T-cell (primary cell): ENCODE measurements around the gene GABRG3. TPM values are rescaled to one million over a fixed set of nuclear protein-coding genes. Genes with fewer than 3 reads are reported as not detected.

Experiments
- ATAC-seq, 4 experiments: fragments of 200-7000 bp in 3 of 4; fragments of 150-1000 bp in 1 of 4; cut with Tn5 transposase; replicated peaks in 1 of 4; 1 replicate in 3 of 4; 2 replicates in 1 of 4; pipeline ENCODE4 v1.10.0; 2021; ENCODE audit warnings: moderate library complexity in 3 of 4, mild to moderate bottlenecking in 2 of 4, moderate number of reproducible peaks in 1 of 4
- CTCF ChIA-PET, 2 donors: fragments of 300-600 bp; sonication (Branson Sonifier 250); formaldehyde crosslinking; loops; one replicate each; lab custom pipeline; 2022; ENCODE audit warnings: antibody characterized with exemption in 2 of 2; lab: Charles Lee
- POLR2A ChIA-PET, 2 donors: fragments of 300-600 bp; sonication (Branson Sonifier 250); formaldehyde crosslinking; loops; one replicate each; lab custom pipeline; 2022; ENCODE audit warnings: antibody characterized with exemption in 2 of 2; lab: Charles Lee
- DNase-seq, 35 experiments: peaks; one replicate each; pipeline versions ENCODE4 v3.0.0 to v3.0.0-alpha.2; 2013 to 2023
- H3K27ac ChIP-seq: one replicate; pipeline ENCODE4 v1.5.1; 2013; ENCODE audit warnings: low read length
- H3K27me3 ChIP-seq, 2 experiments: replicated peaks in 1 of 2; 1 replicate in 1 of 2; 2 replicates in 1 of 2; pipeline versions ENCODE4 v1.6.1 to v1.7.0; 2013; ENCODE audit warnings: low read length in 1 of 2, mixed read lengths in 1 of 2; ENCODE audit not compliant: control insufficient read depth in 2 of 2, insufficient read depth in 2 of 2; ENCODE audit errors: extremely low read depth in 1 of 2
- H3K36me3 ChIP-seq, 2 donors: 1 replicate in 1 of 2; 2 replicates in 1 of 2; pipeline versions ENCODE4 v1.6.1 to v1.7.0; 2013; ENCODE audit warnings: low read length in 1 of 2; ENCODE audit not compliant: control insufficient read depth in 2 of 2, insufficient read depth in 1 of 2; ENCODE audit errors: extremely low read depth in 1 of 2
- H3K4me1 ChIP-seq, 2 experiments: 1 replicate in 1 of 2; 2 replicates in 1 of 2; pipeline versions ENCODE4 v1.6.1 to v1.7.0; 2013; ENCODE audit warnings: low read length in 2 of 2, mixed read lengths in 1 of 2; ENCODE audit not compliant: insufficient read depth in 2 of 2, control insufficient read depth in 1 of 2; ENCODE audit errors: extremely low read depth in 1 of 2
- H3K4me3 ChIP-seq, 2 donors: 1 replicate in 1 of 2; 2 replicates in 1 of 2; pipeline versions ENCODE4 v1.5.1 to v1.7.0; 2013; ENCODE audit warnings: mild to moderate bottlenecking in 2 of 2, low read length in 1 of 2, moderate library complexity in 1 of 2; ENCODE audit not compliant: control insufficient read depth in 1 of 2; ENCODE audit errors: extremely low read depth in 1 of 2
- H3K9me3 ChIP-seq: 2 replicates; pipeline ENCODE4 v1.7.0; 2013
- H3K27ac Mint-ChIP-seq, 2 donors: one replicate each; pipeline ENCODE4 v1.8.0; 2020 to 2021; ENCODE audit warnings: mild to moderate bottlenecking in 2 of 2, mixed read lengths in 2 of 2
- H3K27me3 Mint-ChIP-seq, 2 donors: one replicate each; pipeline ENCODE4 v1.8.0; 2021 to 2022; ENCODE audit warnings: mixed read lengths in 2 of 2
- H3K36me3 Mint-ChIP-seq: one replicate; pipeline ENCODE4 v1.8.0; 2021; ENCODE audit warnings: mixed read lengths
- H3K4me1 Mint-ChIP-seq, 3 donors: one replicate each; pipeline ENCODE4 v1.8.0; 2020 to 2022; ENCODE audit warnings: mixed read lengths in 3 of 3, mild to moderate bottlenecking in 1 of 3
- H3K4me3 Mint-ChIP-seq, 3 donors: one replicate each; pipeline ENCODE4 v1.8.0; 2020 to 2022; ENCODE audit warnings: mild to moderate bottlenecking in 3 of 3, mixed read lengths in 3 of 3, moderate library complexity in 3 of 3
- H3K9me3 Mint-ChIP-seq, 3 donors: one replicate each; pipeline ENCODE4 v1.8.0; 2020 to 2022; ENCODE audit warnings: mixed read lengths in 3 of 3
- WGBS: methylation state at CpG from one replicate; pipeline ENCODE4 v1.1.5; 2013; ENCODE audit warnings: missing lambda C conversion rate; ENCODE audit not compliant: insufficient coverage; 5-methylcytosine and 5-hydroxymethylcytosine counted together
- total RNA-seq, 35 experiments: library from RNA in 6 of 35; stranded (reverse) in 6 of 35; fragments of 120-200 nt in 1 of 35; gene quantifications; one replicate each; pipeline versions ENCODE4 v1.2.1 to v1.2.4 and lab custom pipeline; 2013 to 2026

Gene GABRG3
- total RNA-seq, 5 donors from 2014 or later (not counting 1 experiment from before 2014, with no cell fraction given) = not detected

DNA sequence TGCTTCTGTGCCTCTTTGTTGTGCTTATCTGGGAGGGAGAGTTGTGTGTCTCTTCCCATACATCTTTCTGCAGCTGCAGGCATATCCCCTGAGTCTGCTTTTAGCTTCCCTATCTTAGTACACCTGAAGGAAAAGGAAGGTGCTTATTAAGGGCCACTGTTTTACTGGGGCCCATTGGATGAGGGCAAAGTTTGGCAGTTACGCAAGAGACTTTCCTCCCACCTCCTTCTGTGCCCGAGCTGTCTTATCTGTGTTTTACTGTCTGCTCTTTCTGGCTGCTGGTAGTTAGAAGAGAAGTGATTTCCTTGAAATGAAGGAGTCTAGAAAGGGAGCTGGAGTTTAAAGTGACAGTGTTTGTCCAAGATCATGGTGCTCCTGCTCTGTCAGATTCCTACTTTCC is 66.5 kb downstream of the GABRG3 start:
- no peaks in the 10 kb centered on the region for H3K36me3 Mint-ChIP-seq

DNA sequence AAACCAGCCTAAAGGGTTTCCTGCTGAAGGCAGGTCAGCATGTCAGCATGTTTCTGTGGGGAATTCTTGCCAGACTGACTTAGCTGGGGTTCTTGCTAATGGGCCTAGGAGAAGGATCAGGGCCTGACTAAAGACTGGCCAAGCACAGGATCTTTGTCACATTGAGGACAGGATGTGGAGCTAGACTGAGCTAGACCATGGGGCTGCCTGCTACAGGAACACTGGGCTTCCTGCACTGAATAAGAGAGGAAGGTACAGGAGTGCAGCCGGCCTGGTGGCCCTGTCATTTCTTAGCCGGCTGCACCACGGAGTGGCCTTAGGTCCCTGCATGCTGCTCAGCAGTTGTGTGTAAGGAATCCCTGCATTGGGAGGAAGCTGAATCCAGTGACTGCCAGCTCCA is 68.2 kb downstream of the GABRG3 start:
- H3K4me1 ChIP-seq = no peaks in the 10 kb centered on the region
- H3K9me3 ChIP-seq = no peaks in the 10 kb centered on the region
- no peak overlapping the region for H3K4me3 ChIP-seq
- CTCF ChIA-PET = no interaction called here
- WGBS = 35% methylated on average over 3 of the region's 3 CpGs
- no peak overlapping the region for H3K27ac Mint-ChIP-seq
- no peaks in the 10 kb centered on the region for H3K27me3 ChIP-seq
- H3K27me3 Mint-ChIP-seq = no peaks in the 10 kb centered on the region
- no peak overlapping the region for H3K27ac ChIP-seq
- H3K4me1 Mint-ChIP-seq = no peaks in the 10 kb centered on the region
- no peaks in the 10 kb centered on the region for H3K36me3 Mint-ChIP-seq
- POLR2A ChIA-PET = no interaction called here
- no peak overlapping the region for H3K4me3 Mint-ChIP-seq
- ATAC-seq (no peak), DNase-seq (no peak)
- H3K36me3 ChIP-seq = no peaks in the 10 kb centered on the region
- H3K9me3 Mint-ChIP-seq = peaks cover 0 to 4% (median 3%) of the 10 kb centered on the region in 3 donors

More for the DNA sequence above, 66.5 kb downstream of the GABRG3 start:
- POLR2A ChIA-PET = no interaction called here
- Histone ChIP-seq H3K27me3 (no peaks in the 10 kb centered on the region), H3K9me3 (no peaks in the 10 kb centered on the region), H3K4me1 (no peaks in the 10 kb centered on the region), H3K4me3 (no peak overlapping the region), H3K27ac (no peak overlapping the region), H3K36me3 (no peaks in the 10 kb centered on the region)
- Mint-ChIP-seq H3K4me1 (no peaks in the 10 kb centered on the region), H3K27ac (no peak overlapping the region), H3K4me3 (no peak overlapping the region), H3K27me3 (no peaks in the 10 kb centered on the region), H3K9me3 (peaks cover 0 to 4% (median 3%) of the 10 kb centered on the region in 3 donors)
- no peak for ATAC-seq
- CTCF ChIA-PET = no interaction called here
- WGBS = no CpG with 5 or more reads among the region's 2 CpGs
- no peak for DNase-seq

DNA sequence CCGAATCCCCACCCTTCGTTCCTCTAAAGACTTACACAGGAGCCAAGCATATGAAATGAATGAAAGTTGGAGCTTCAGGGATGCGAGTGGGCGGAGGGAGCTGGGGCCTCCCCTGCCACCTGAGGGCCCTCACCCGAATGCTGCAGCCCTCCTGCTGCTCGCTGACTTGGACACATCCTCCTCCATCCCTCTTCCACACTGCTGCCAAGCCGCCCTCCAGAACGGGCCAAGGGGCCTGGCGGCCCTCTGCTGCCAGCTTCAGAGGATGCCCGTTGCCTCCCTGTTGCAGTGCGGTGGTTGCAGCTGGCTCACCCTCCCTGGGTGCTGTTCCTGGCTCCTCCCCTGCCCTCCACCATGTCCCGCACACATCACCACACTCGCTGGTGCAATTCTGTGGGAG is 71.2 kb downstream of the GABRG3 start:
- H3K27me3 Mint-ChIP-seq = no peaks in the 10 kb centered on the region
- H3K27ac Mint-ChIP-seq = no peak overlapping the region
- Histone ChIP-seq H3K4me3 (no peak overlapping the region), H3K4me1 (no peaks in the 10 kb centered on the region), H3K27me3 (no peaks in the 10 kb centered on the region), H3K27ac (no peak overlapping the region), H3K36me3 (no peaks in the 10 kb centered on the region), H3K9me3 (no peaks in the 10 kb centered on the region)
- WGBS = 87% methylated on average over 11 of the region's 13 CpGs
- no peak for ATAC-seq
- DNase-seq = no peak
- no peak overlapping the region for H3K4me3 Mint-ChIP-seq
- ChIA-PET CTCF (no interaction called here), POLR2A (no interaction called here)
- H3K9me3 Mint-ChIP-seq = peaks cover 0 to 4% (median 0%) of the 10 kb centered on the region in 3 donors
- no peaks in the 10 kb centered on the region for H3K36me3 Mint-ChIP-seq
- H3K4me1 Mint-ChIP-seq = no peaks in the 10 kb centered on the region

DNA sequence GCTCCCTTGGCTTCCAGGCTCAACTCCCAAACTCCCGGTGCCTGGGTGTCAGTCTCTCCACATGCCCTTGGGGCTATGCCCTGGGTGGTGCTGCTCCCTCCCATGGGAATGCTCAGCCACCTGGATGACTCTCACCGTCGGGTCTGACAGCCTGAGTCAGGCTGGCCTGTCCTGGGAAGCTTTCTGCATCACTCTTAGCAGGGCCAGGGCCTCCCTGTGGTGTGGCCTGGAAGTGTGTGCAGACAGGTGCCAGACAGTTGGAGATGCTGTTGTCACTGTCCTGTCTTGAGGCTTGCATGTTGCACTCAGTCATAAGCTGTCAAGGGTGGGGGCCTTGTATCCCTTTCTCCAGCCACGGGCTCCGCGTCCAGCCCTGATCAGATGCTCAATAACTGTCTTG is 71.7 kb downstream of the GABRG3 start:
- Histone ChIP-seq H3K4me1 (no peaks in the 10 kb centered on the region), H3K27ac (no peak overlapping the region), H3K36me3 (no peaks in the 10 kb centered on the region), H3K9me3 (no peaks in the 10 kb centered on the region), H3K4me3 (no peak overlapping the region), H3K27me3 (no peaks in the 10 kb centered on the region)
- no peaks in the 10 kb centered on the region for H3K27me3 Mint-ChIP-seq
- no peak for DNase-seq
- ChIA-PET POLR2A (no interaction called here), CTCF (no interaction called here)
- no peaks in the 10 kb centered on the region for H3K36me3 Mint-ChIP-seq
- peaks cover 0 to 4% (median 0%) of the 10 kb centered on the region in 3 donors for H3K9me3 Mint-ChIP-seq
- no peak for ATAC-seq
- 77% methylated on average over 6 of the region's 6 CpGs for WGBS
- no peaks in the 10 kb centered on the region for H3K4me1 Mint-ChIP-seq
- H3K4me3 Mint-ChIP-seq = no peak overlapping the region
- no peak overlapping the region for H3K27ac Mint-ChIP-seq

DNA sequence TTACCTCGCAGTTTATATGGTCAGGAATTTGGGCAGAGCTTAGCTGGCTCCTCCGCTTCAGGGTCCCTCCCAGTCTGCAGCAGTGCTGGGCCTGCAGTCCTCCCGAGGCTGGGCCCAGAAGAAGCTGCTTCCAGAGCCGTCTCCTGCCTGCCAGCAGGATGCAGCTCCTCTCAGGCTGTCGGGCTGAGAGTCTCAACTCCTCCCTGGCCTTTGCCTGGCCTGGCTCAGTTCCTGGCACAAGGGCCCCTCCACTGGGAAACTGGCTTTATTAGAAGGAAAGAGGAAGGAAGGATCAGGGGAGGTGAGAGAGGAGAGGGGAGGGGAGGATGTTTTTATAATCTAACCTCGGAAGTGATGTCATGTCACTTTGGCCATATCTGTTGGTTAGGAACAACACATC is 72.8 kb downstream of the GABRG3 start:
- Histone ChIP-seq H3K27ac (no peak overlapping the region), H3K9me3 (no peaks in the 10 kb centered on the region), H3K4me3 (no peak overlapping the region), H3K4me1 (no peaks in the 10 kb centered on the region), H3K36me3 (no peaks in the 10 kb centered on the region), H3K27me3 (no peaks in the 10 kb centered on the region)
- no peak overlapping the region for H3K27ac Mint-ChIP-seq
- CTCF ChIA-PET = no interaction called here
- peaks cover 0 to 4% (median 0%) of the 10 kb centered on the region in 3 donors for H3K9me3 Mint-ChIP-seq
- H3K4me1 Mint-ChIP-seq = no peaks in the 10 kb centered on the region
- H3K4me3 Mint-ChIP-seq = no peak overlapping the region
- no peaks in the 10 kb centered on the region for H3K27me3 Mint-ChIP-seq
- WGBS = 64% methylated on average over 5 of the region's 6 CpGs
- no peaks in the 10 kb centered on the region for H3K36me3 Mint-ChIP-seq
- POLR2A ChIA-PET = interaction anchor here in 1 of 2 donors (0.5 kb wide), 1 partner anchor 22 kb away, joined by 3 read pairs; no protein-coding TSS in a partner anchor
- no peak for DNase-seq
- ATAC-seq = no peak

DNA sequence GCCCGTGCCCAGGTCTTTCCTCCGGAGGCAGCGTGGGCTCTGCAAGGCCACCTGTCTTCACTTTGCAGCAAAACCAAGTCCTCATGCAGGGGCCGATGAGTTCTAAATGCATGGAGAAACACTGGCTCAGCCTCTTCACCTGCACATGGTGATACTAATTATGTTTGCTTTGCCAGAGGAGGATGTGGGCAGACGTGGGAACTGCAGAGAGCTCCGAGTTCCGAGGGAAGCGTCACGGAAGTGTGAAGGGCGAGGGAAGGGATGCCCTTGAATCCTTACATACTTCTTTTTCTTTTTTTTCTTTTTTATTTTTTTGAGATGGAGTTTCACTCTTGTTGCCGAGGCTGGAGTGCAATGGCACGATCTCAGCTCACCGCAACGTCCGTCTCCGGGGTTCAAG is 74.8 kb downstream of the GABRG3 start:
- ChIA-PET CTCF (no interaction called here), POLR2A (no interaction called here)
- Histone ChIP-seq H3K27me3 (no peaks in the 10 kb centered on the region), H3K27ac (no peak overlapping the region), H3K4me3 (no peak overlapping the region), H3K4me1 (no peaks in the 10 kb centered on the region), H3K9me3 (no peaks in the 10 kb centered on the region), H3K36me3 (no peaks in the 10 kb centered on the region)
- Mint-ChIP-seq H3K4me3 (no peak overlapping the region), H3K9me3 (no peaks in the 10 kb centered on the region), H3K36me3 (no peaks in the 10 kb centered on the region), H3K27ac (no peak overlapping the region), H3K4me1 (no peaks in the 10 kb centered on the region), H3K27me3 (no peaks in the 10 kb centered on the region)
- 91% methylated on average over 3 of the region's 16 CpGs for WGBS
- ATAC-seq (no peak), DNase-seq (no peak)

DNA sequence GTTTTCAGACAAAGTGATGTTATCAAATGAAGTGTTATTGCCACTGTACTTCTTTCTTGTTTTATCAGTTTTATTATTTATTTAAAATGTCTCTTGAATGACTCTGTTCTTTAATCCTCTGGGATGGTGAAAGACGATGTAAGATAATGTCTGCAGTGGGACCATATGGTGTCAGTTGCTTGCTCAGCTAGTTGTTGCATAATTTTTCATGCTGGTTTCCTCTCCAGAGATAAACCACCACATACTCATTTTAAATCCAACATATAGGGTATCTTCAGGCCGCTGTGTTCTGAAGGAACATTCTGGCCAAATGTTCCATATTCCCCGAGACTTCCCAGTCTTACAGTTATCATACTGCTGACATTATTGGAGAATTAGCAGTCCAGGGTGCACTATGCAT is 75.9 kb downstream of the GABRG3 start:
- POLR2A ChIA-PET = no interaction called here

More for the DNA sequence above, 75.9 kb downstream of the GABRG3 start:
- H3K27me3 Mint-ChIP-seq = no peaks in the 10 kb centered on the region
- no peak for DNase-seq
- CTCF ChIA-PET = no interaction called here
- no peaks in the 10 kb centered on the region for H3K27me3 ChIP-seq
- H3K9me3 Mint-ChIP-seq = no peaks in the 10 kb centered on the region
- H3K9me3 ChIP-seq = no peaks in the 10 kb centered on the region
- no peak overlapping the region for H3K4me3 Mint-ChIP-seq
- H3K36me3 Mint-ChIP-seq = no peaks in the 10 kb centered on the region
- H3K27ac ChIP-seq = no peak overlapping the region
- no CpG with 5 or more reads among the region's 3 CpGs for WGBS
- no peak overlapping the region for H3K4me3 ChIP-seq
- no peak overlapping the region for H3K27ac Mint-ChIP-seq
- H3K4me1 Mint-ChIP-seq = no peaks in the 10 kb centered on the region
- no peak for ATAC-seq
- no peaks in the 10 kb centered on the region for H3K36me3 ChIP-seq
- H3K4me1 ChIP-seq = no peaks in the 10 kb centered on the region
